SJCRH30 (cell line): ENCODE data around the gene RASA3. TPM values are rescaled to one million over a fixed set of nuclear protein-coding genes. Genes with fewer than 3 reads are reported as not detected.
"Not testable (repeated sequence)": the region's sequence is repeated elsewhere in the genome, so short reads cannot be mapped to it uniquely, and the experiment has no call there.

Experiments
- DNase-seq, 2 experiments: peaks; one replicate each; pipeline ENCODE4 v3.0.0-alpha.2; 2015 to 2020
- H3K27ac ChIP-seq: fragments of 250-450 bp; sonication (Bioruptor Pico); 2 replicates; pipeline ENCODE4 v1.5.1; 2020; ENCODE audit warnings: mild to moderate bottlenecking, moderate library complexity
- H3K27me3 ChIP-seq: fragments of 250-450 bp; sonication (Bioruptor Pico); 2 replicates; pipeline ENCODE4 v1.5.1; 2020; ENCODE audit warnings: mild to moderate bottlenecking, moderate library complexity
- H3K36me3 ChIP-seq: fragments of 250-450 bp; sonication (Bioruptor Pico); 2 replicates; pipeline ENCODE4 v1.5.1; 2020; ENCODE audit warnings: mild to moderate bottlenecking, moderate library complexity
- H3K4me1 ChIP-seq: fragments of 250-450 bp; sonication (Bioruptor Pico); 2 replicates; pipeline ENCODE4 v1.5.1; 2020; ENCODE audit warnings: mild to moderate bottlenecking, moderate library complexity
- H3K4me3 ChIP-seq: fragments of 250-450 bp; sonication (Bioruptor Pico); 2 replicates; pipeline ENCODE4 v1.5.1; 2020; ENCODE audit warnings: mild to moderate bottlenecking, moderate library complexity
- H3K9me3 ChIP-seq: fragments of 250-450 bp; sonication (Bioruptor Pico); replicated peaks from 2 replicates; pipeline ENCODE4 v1.5.1; 2020; ENCODE audit warnings: mild to moderate bottlenecking, moderate library complexity
- total RNA-seq: library from RNA; depleted of rRNA; stranded (reverse); fragments of >200 nt; shearing (Covaris generic); gene quantifications from 2 replicates; pipeline ENCODE4 v1.2.3, GENCODE V29; 2014

The RASA3 gene
- total RNA-seq, 1 experiment from 2014 or later = 20.5 TPM

- Histone ChIP-seq H3K27ac (no peak overlapping the region), H3K36me3 (0 out of 2 replicates have a peak, but pooled peaks cover 5% of the 10 kb centered on the region), H3K27me3 (no peaks in the 10 kb centered on the region), H3K4me3 (no peak overlapping the region), H3K9me3 (no peaks in the 10 kb centered on the region), H3K4me1 (no peaks in the 10 kb centered on the region)
- DNase-seq = no peak
Measured at GRCh38 chr13:114076329-114077090, 55.9 kb downstream of the RASA3 start.

GRCh38 chr13:114075811-114076210, 56.6 kb downstream of the RASA3 start:
- H3K9me3 ChIP-seq, DNase-seq: not testable (repeated sequence)

GRCh38 chr13:114074671-114075315, 57.6 kb downstream of the RASA3 start:
- H3K4me3 ChIP-seq = no peak overlapping the region
- H3K4me1 ChIP-seq = no peaks in the 10 kb centered on the region
- no peak overlapping the region for H3K27ac ChIP-seq
- H3K36me3 ChIP-seq = peaks cover 8% of the 10 kb centered on the region; the same call in 1 of the 2 replicates
- DNase-seq = no peak
- H3K27me3 ChIP-seq = no peaks in the 10 kb centered on the region
- H3K9me3 ChIP-seq = no peaks in the 10 kb centered on the region

More at GRCh38 chr13:114075811-114076210, 56.6 kb downstream of the RASA3 start:
- H3K27me3 ChIP-seq, H3K4me1 ChIP-seq, H3K27ac ChIP-seq, H3K4me3 ChIP-seq, H3K36me3 ChIP-seq: not testable (repeated sequence)

GRCh38 chr13:114073881-114074612, 58.4 kb downstream of the RASA3 start:
- no peak overlapping the region for H3K4me3 ChIP-seq
- H3K36me3 ChIP-seq = peaks cover 8% of the 10 kb centered on the region; the same call in 1 of the 2 replicates
- H3K27me3 ChIP-seq = no peaks in the 10 kb centered on the region
- H3K27ac ChIP-seq = no peak overlapping the region
- H3K4me1 ChIP-seq = no peaks in the 10 kb centered on the region
- DNase-seq = no peak
- H3K9me3 ChIP-seq = no peaks in the 10 kb centered on the region

- no peak overlapping the region for H3K4me3 ChIP-seq
- no peak for DNase-seq
- H3K9me3 ChIP-seq = no peaks in the 10 kb centered on the region
- H3K4me1 ChIP-seq = no peaks in the 10 kb centered on the region
- peaks cover 8% of the 10 kb centered on the region; the same call in 1 of the 2 replicates for H3K36me3 ChIP-seq
- H3K27ac ChIP-seq = no peak overlapping the region
- H3K27me3 ChIP-seq = no peaks in the 10 kb centered on the region
Measured at GRCh38 chr13:114072421-114072820, 60.0 kb downstream of the RASA3 start.

- no peak for DNase-seq
- Histone ChIP-seq H3K4me1 (no peaks in the 10 kb centered on the region), H3K4me3 (no peak overlapping the region), H3K27ac (no peak overlapping the region), H3K36me3 (peaks cover 8% of the 10 kb centered on the region; the same call in 1 of the 2 replicates), H3K9me3 (no peaks in the 10 kb centered on the region), H3K27me3 (no peaks in the 10 kb centered on the region)
Measured at GRCh38 chr13:114071991-114072390, 60.4 kb downstream of the RASA3 start.

- H3K9me3 ChIP-seq = no peaks in the 10 kb centered on the region
- peaks cover 6% of the 10 kb centered on the region; the same call in 1 of the 2 replicates for H3K36me3 ChIP-seq
- H3K4me1 ChIP-seq = no peaks in the 10 kb centered on the region; the same call in 1 of the 2 replicates
- DNase-seq = no peak
- H3K27ac ChIP-seq = no peak overlapping the region
- no peaks in the 10 kb centered on the region for H3K27me3 ChIP-seq
- H3K4me3 ChIP-seq = no peak overlapping the region
Measured at GRCh38 chr13:114071410-114071809, 61.0 kb downstream of the RASA3 start.

- DNase-seq = no peak
- Histone ChIP-seq H3K4me1 (peaks cover 9% of the 10 kb centered on the region), H3K27me3 (no peaks in the 10 kb centered on the region), H3K4me3 (no peak overlapping the region), H3K36me3 (peaks cover 6% of the 10 kb centered on the region; the same call in 1 of the 2 replicates), H3K9me3 (no peaks in the 10 kb centered on the region), H3K27ac (no peak overlapping the region)
Measured at GRCh38 chr13:114070098-114070799, 62.2 kb downstream of the RASA3 start.

- no peak overlapping the region for H3K27ac ChIP-seq
- DNase-seq = no peak
Measured at GRCh38 chr13:114069376-114070097, 62.9 kb downstream of the RASA3 start.

GRCh38 chr13:114068656-114069318, 63.6 kb downstream of the RASA3 start:
- Histone ChIP-seq H3K9me3 (no peaks in the 10 kb centered on the region), H3K27ac (no peak overlapping the region), H3K4me3 (no peak overlapping the region), H3K36me3 (peaks cover 6% of the 10 kb centered on the region; the same call in 1 of the 2 replicates), H3K4me1 (peaks cover 9% of the 10 kb centered on the region), H3K27me3 (no peaks in the 10 kb centered on the region)
- DNase-seq = no peak

More at GRCh38 chr13:114069376-114070097, 62.9 kb downstream of the RASA3 start:
- peaks cover 9% of the 10 kb centered on the region for H3K4me1 ChIP-seq
- no peaks in the 10 kb centered on the region for H3K9me3 ChIP-seq
- peaks cover 6% of the 10 kb centered on the region; the same call in 1 of the 2 replicates for H3K36me3 ChIP-seq
- H3K4me3 ChIP-seq = no peak overlapping the region
- H3K27me3 ChIP-seq = no peaks in the 10 kb centered on the region

- Histone ChIP-seq H3K9me3 (no peaks in the 10 kb centered on the region), H3K4me3 (no peak overlapping the region), H3K27me3 (no peaks in the 10 kb centered on the region), H3K27ac (no peak overlapping the region), H3K4me1 (peaks cover 9% of the 10 kb centered on the region), H3K36me3 (peaks cover 6% of the 10 kb centered on the region; the same call in 1 of the 2 replicates)
- no peak for DNase-seq
Measured at GRCh38 chr13:114067886-114068651, 64.4 kb downstream of the RASA3 start.

GRCh38 chr13:114067381-114067885, 65.0 kb downstream of the RASA3 start:
- H3K27me3 ChIP-seq = no peaks in the 10 kb centered on the region
- no peak overlapping the region for H3K4me3 ChIP-seq
- no peak overlapping the region for H3K27ac ChIP-seq
- no peak for DNase-seq
- peaks cover 6% of the 10 kb centered on the region; the same call in 1 of the 2 replicates for H3K36me3 ChIP-seq
- no peaks in the 10 kb centered on the region for H3K9me3 ChIP-seq
- H3K4me1 ChIP-seq = peaks cover 11% of the 10 kb centered on the region
